HepG2 (cell line): ENCODE results near the gene U2AF1L4. TPM values are rescaled to one million over a fixed set of nuclear protein-coding genes. Genes with fewer than 3 reads are reported as not detected.

Experiments used
- BRCA1 ChIP-seq: sonication (generic); formaldehyde crosslinking; IDR thresholded peaks from 2 replicates; pipeline ENCODE4 v1.4.0; 2020; ENCODE audit warnings: missing genetic modification reagents
- CBFB ChIP-seq: sonication (generic); formaldehyde crosslinking; IDR thresholded peaks from 2 replicates; pipeline ENCODE4 v1.4.0; 2020; ENCODE audit warnings: missing genetic modification reagents
- EED ChIP-seq: sonication (generic); formaldehyde crosslinking; IDR thresholded peaks from 2 replicates; pipeline ENCODE4 v1.5.0; 2020; ENCODE audit warnings: mild to moderate bottlenecking, missing genetic modification reagents
- HDAC1 ChIP-seq: sonication (generic); formaldehyde crosslinking; IDR thresholded peaks from 2 replicates; pipeline ENCODE4 v1.5.1; 2020; ENCODE audit warnings: mild to moderate bottlenecking, missing genetic modification reagents
- HNRNPLL ChIP-seq: fragments of 200-400 bp; formaldehyde crosslinking; IDR thresholded peaks from 2 replicates; pipeline ENCODE4 v1.6.1; 2017; ENCODE audit warnings: mild to moderate bottlenecking, low read depth, low read length; ENCODE audit not compliant: poor library complexity, severe bottlenecking
- HOXD1 ChIP-seq: sonication (generic); formaldehyde crosslinking; IDR thresholded peaks from 2 replicates; pipeline ENCODE4 v1.5.0; 2020; ENCODE audit warnings: missing genetic modification reagents
- IKZF4 ChIP-seq: sonication (generic); formaldehyde crosslinking; IDR thresholded peaks from 2 replicates; pipeline ENCODE4 v1.5.1; 2020; ENCODE audit warnings: borderline replicate concordance, mild to moderate bottlenecking, low read depth, missing genetic modification reagents; ENCODE audit errors: not compliant biosample characterization
- LCORL ChIP-seq, 2 experiments: fragments of 450-650 bp in 1 of 2; sonication (generic) in 1 of 2; formaldehyde crosslinking in 1 of 2; IDR thresholded peaks; 2 replicates each; pipeline versions ENCODE4 v1.5.0 to v1.6.1; 2017 to 2020; ENCODE audit warnings: antibody characterized with exemption in 1 of 2, missing genetic modification reagents in 1 of 2
- MEIS2 ChIP-seq: sonication (generic); formaldehyde crosslinking; IDR thresholded peaks from 2 replicates; pipeline ENCODE4 v1.9.0; 2021; ENCODE audit warnings: mild to moderate bottlenecking, missing genetic modification reagents
- RARG ChIP-seq: sonication (generic); formaldehyde crosslinking; IDR thresholded peaks from 2 replicates; pipeline ENCODE4 v1.4.0; 2020; ENCODE audit warnings: low read depth, mild to moderate bottlenecking, missing genetic modification reagents
- REPIN1 ChIP-seq: sonication (generic); formaldehyde crosslinking; IDR thresholded peaks from 2 replicates; pipeline ENCODE4 v1.8.0; 2022; ENCODE audit warnings: missing genetic modification reagents, low read depth, mild to moderate bottlenecking, borderline replicate concordance
- RNF2 ChIP-seq: fragments of 450-650 bp; conservative IDR thresholded peaks from 2 replicates; pipeline ENCODE4 v1.6.1; 2016; ENCODE audit warnings: low read depth
- SAFB2 ChIP-seq: sonication (generic); formaldehyde crosslinking; IDR thresholded peaks from 2 replicates; pipeline ENCODE4 v1.5.1; 2020; ENCODE audit warnings: missing genetic modification reagents, low read depth, mild to moderate bottlenecking, borderline replicate concordance
- SALL1 ChIP-seq: sonication (generic); formaldehyde crosslinking; IDR thresholded peaks from 2 replicates; pipeline ENCODE4 v1.8.0; 2022; ENCODE audit warnings: mild to moderate bottlenecking, missing genetic modification reagents
- SPEN ChIP-seq: sonication (generic); formaldehyde crosslinking; IDR thresholded peaks from 2 replicates; pipeline ENCODE4 v1.5.1; 2020; ENCODE audit warnings: low read depth, mild to moderate bottlenecking, missing genetic modification reagents
- YEATS2 ChIP-seq: sonication (generic); formaldehyde crosslinking; IDR thresholded peaks from 2 replicates; pipeline ENCODE4 v1.4.0; 2020; ENCODE audit warnings: missing genetic modification reagents, borderline replicate concordance
- ZBTB10 ChIP-seq: sonication (generic); formaldehyde crosslinking; IDR thresholded peaks from 2 replicates; pipeline ENCODE4 v1.4.0; 2020; ENCODE audit warnings: missing genetic modification reagents, borderline replicate concordance
- ZMAT3 ChIP-seq: sonication (generic); formaldehyde crosslinking; conservative IDR thresholded peaks from 2 replicates; pipeline ENCODE4 v1.7.0; 2021; ENCODE audit warnings: missing genetic modification reagents
- ZNF180 ChIP-seq: sonication (generic); formaldehyde crosslinking; IDR thresholded peaks from 2 replicates; pipeline ENCODE4 v1.4.0; 2020; ENCODE audit warnings: low read depth, missing genetic modification reagents, borderline replicate concordance
- ZNF430 ChIP-seq: sonication (generic); formaldehyde crosslinking; IDR thresholded peaks from 2 replicates; pipeline ENCODE4 v1.9.0; 2021; ENCODE audit warnings: mild to moderate bottlenecking, missing genetic modification reagents
- ZNF549 ChIP-seq: sonication (generic); formaldehyde crosslinking; IDR thresholded peaks from 2 replicates; pipeline ENCODE4 v1.5.0; 2020; ENCODE audit warnings: missing genetic modification reagents
- ZNF577 ChIP-seq: sonication (generic); formaldehyde crosslinking; IDR thresholded peaks from 2 replicates; pipeline ENCODE4 v1.4.0; 2020; ENCODE audit warnings: mild to moderate bottlenecking, low read depth, missing genetic modification reagents, borderline replicate concordance
- ZNF598 ChIP-seq: sonication (generic); formaldehyde crosslinking; IDR thresholded peaks from 2 replicates; pipeline ENCODE4 v1.5.1; 2020; ENCODE audit warnings: mild to moderate bottlenecking, missing genetic modification reagents, borderline replicate concordance
- ZNF616 ChIP-seq: sonication (generic); formaldehyde crosslinking; IDR thresholded peaks from 2 replicates; pipeline ENCODE4 v1.5.0; 2020; ENCODE audit warnings: low read depth, mild to moderate bottlenecking, missing genetic modification reagents
- ZNF773 ChIP-seq: sonication (generic); formaldehyde crosslinking; IDR thresholded peaks from 2 replicates; pipeline ENCODE4 v1.4.0; 2020; ENCODE audit warnings: missing genetic modification reagents, borderline replicate concordance
- polyA plus RNA-seq, 8 experiments: library from polyadenylated mRNA; depleted of rRNA in 3 of 8; stranded (reverse) in 7 of 8; unstranded in 1 of 8; fragments of >200 nt; fragmentation: Illumina TruSeq in 4 of 8; extraction: Trizol in 4 of 8; gene quantifications; 2 replicates each; pipeline versions ENCODE4 v1.2.1 to v1.2.3, GENCODE V29; 2011 to 2016; ENCODE audit warnings: low read depth in 4 of 8, missing spikeins in 1 of 8, mixed read lengths in 1 of 8; ENCODE audit not compliant: insufficient read depth in 1 of 8
- total RNA-seq, 5 experiments: library from RNA; depleted of rRNA; stranded (reverse); fragments of >200 nt; fragmentation: Illumina TruSeq; extraction: Trizol; gene quantifications; 2 replicates each; pipeline ENCODE4 v1.2.3, GENCODE V29; 2016; ENCODE audit warnings: low read depth in 1 of 5

The U2AF1L4 gene
- total and polyA plus RNA-seq, 2 of the 13 experiments (the other 11 are each of a cell fraction or from before 2014, with no cell fraction given) = 7.9 to 15.4 TPM

- peak; percentile 71; the same call in 1 of the 2 replicates for TF ChIP-seq ZBTB10
- TF ChIP-seq HOXD1 (CRISPR knock-in tag) = peak; percentile 56
- TF ChIP-seq IKZF4 (CRISPR knock-in tag) = no peak
- peak; percentile 67 for TF ChIP-seq HNRNPLL
- TF ChIP-seq ZNF773 (CRISPR knock-in tag) = no peak
- peak; percentile 50; the same call in 1 of the 2 replicates for TF ChIP-seq MEIS2 (CRISPR knock-in tag)
- peak; percentile 44; the same call in 1 of the 2 replicates for TF ChIP-seq YEATS2 (CRISPR knock-in tag)
- TF ChIP-seq ZNF577 (CRISPR knock-in tag) = no peak
- no peak for TF ChIP-seq ZNF598 (CRISPR knock-in tag)
- TF ChIP-seq REPIN1 = peak; percentile 51; the same call in 1 of the 2 replicates
- 0 out of 2 replicates have a peak, but pooled peaks have one; percentile 43 for TF ChIP-seq RARG (CRISPR knock-in tag)
- TF ChIP-seq ZNF180 (CRISPR knock-in tag) = peak; percentile 24; the same call in 1 of the 2 replicates
- TF ChIP-seq ZNF616 (CRISPR knock-in tag) = no peak
- TF ChIP-seq CBFB (CRISPR knock-in tag) = no peak; the same call in 1 of the 2 replicates
- TF ChIP-seq ZNF549 (CRISPR knock-in tag) = no peak
- TF ChIP-seq EED (CRISPR knock-in tag) = no peak
- TF ChIP-seq RNF2 = no peak
- peak; percentile 62 for TF ChIP-seq SPEN (CRISPR knock-in tag)
- peak; percentile 38; the same call in 1 of the 2 replicates for TF ChIP-seq SALL1 (CRISPR knock-in tag)
- peak; percentile 35 for TF ChIP-seq ZNF430 (CRISPR knock-in tag)
- no peak for TF ChIP-seq LCORL (IDR thresholded peaks at IDR 0.05)
- TF ChIP-seq LCORL (CRISPR knock-in tag; IDR thresholded peaks at IDR 0.05) = peak; percentile 35; the same call in 1 of the 2 replicates
- TF ChIP-seq BRCA1 (CRISPR knock-in tag) = no peak
- peak; percentile 73 for TF ChIP-seq HDAC1 (CRISPR knock-in tag)
- TF ChIP-seq SAFB2 (CRISPR knock-in tag) = peak; percentile 8; the same call in 1 of the 2 replicates
- TF ChIP-seq ZMAT3 = peak; percentile 56; the same call in 1 of the 2 replicates
Observed at GRCh38 chr19:35716801-35717664, 28.2 kb downstream of the U2AF1L4 start (continued).
